ENCODE data around the gene C20orf144.

C20orf144 gene

GRCh38 chr20:33650111-33650752 is 11.9 kb upstream of the C20orf144 start:
- DNase-seq (ENCODE audit: low spot score): no peak

DNA sequence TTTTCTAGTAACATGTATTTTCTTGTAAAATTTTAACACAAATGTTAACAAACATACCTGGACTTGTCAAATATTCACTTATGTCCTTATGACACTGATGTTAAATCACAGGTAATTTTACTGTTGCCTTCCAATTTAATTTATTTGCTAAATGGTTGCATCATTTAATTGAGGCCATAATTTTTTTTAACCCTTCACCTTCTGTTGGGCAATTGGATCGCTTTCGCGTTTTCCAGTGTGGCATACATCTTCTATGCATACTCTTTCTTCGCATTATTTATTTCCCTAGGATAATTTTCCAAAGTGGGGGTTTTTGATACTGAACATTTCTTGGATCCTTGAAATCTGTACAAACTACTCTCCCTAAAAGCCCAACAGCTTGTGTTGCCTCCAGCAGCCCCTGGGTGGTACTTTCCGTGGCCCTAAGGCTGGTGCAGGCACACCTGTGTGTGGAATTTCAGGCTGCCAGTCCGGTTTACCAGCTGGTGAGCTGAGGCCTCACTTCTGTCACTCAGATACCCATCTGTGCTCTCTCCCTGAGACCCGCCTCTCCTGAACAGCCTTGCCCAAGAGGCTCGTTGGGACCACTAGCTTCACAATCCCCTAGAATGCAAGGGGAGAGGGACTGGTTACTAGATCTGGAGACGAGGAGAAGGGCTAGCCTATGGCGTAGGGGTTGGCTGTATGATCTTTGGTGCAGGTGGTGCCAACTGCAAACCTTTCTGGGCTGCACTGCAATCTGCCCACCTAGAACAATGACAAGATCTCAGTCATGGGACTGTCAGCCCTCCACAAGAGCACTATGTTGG is 11.2 kb upstream of the C20orf144 start:
- DNase-seq (ENCODE audit: low spot score): no peak

GRCh38 chr20:33651562-33652048 is 10.5 kb upstream of the C20orf144 start:
- DNase-seq (ENCODE audit: low spot score): no peak

- peak; percentile 88 for DNase-seq (ENCODE audit: low spot score)
These were observed 8.8 kb upstream of the C20orf144 start for GRCh38 chr20:33653218-33653899.

DNA sequence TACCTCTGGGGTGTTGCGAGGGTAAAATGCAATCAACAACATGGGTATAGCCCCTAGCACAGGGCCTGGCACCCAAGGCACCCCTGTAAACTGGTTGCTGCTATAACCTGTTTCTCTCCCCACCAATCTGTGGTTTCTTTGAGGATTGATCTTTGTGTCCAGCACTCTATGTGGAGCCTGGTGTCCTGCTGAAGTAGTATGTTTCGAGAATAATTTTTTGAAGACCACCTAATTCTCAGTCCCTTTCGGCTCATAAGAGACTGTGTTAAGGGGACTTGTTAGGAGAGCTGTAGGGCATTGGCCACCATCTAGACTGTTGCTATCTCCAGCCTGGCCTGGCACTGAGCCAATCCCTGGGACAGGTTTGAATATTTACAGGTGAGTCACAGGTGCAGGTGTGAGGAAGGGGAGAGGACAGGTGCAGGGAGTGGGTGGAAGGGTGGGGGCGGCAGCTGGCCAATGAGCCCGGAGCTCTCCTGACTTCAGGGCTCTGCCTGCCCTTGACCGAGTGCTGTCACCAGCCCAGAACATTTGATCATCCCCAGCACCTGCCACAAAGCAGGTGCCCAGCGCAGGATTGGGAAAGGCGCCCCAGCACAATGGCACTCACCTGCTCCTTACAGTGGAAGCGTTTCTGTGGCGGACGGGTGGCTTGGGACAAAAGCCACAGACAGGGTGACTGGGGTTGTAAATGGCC is 8.1 kb upstream of the C20orf144 start:
- DNase-seq (ENCODE audit: low spot score): peak; percentile 28

DNA sequence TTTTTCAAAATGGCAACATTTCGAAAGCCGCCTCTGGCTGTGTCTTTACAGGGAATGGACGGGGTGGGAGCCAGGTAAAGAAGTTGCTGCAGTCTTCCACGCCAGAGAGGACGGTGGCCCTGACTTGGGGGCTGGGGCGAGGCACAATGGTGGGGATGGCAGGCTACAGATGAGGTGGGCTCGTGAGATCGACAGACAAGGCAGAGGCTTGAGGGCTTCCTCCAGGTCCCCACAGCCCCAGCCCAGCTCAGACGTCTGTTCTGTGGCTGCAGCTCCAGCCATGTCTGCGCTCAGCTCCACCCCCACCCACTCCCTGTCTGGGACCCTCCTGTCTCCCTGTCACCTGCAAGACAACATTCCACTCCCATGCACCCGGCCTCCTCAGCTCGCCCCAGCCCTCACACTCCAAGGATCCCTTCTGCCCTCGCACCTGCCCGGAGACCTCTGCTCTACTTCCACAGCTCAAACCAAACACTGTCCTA is 7.4 kb upstream of the C20orf144 start:
- DNase-seq (ENCODE audit: low spot score): peak; percentile 23

GRCh38 chr20:33655164-33655563 is 7.0 kb upstream of the C20orf144 start:
- no peak for DNase-seq (ENCODE audit: low spot score)

DNA sequence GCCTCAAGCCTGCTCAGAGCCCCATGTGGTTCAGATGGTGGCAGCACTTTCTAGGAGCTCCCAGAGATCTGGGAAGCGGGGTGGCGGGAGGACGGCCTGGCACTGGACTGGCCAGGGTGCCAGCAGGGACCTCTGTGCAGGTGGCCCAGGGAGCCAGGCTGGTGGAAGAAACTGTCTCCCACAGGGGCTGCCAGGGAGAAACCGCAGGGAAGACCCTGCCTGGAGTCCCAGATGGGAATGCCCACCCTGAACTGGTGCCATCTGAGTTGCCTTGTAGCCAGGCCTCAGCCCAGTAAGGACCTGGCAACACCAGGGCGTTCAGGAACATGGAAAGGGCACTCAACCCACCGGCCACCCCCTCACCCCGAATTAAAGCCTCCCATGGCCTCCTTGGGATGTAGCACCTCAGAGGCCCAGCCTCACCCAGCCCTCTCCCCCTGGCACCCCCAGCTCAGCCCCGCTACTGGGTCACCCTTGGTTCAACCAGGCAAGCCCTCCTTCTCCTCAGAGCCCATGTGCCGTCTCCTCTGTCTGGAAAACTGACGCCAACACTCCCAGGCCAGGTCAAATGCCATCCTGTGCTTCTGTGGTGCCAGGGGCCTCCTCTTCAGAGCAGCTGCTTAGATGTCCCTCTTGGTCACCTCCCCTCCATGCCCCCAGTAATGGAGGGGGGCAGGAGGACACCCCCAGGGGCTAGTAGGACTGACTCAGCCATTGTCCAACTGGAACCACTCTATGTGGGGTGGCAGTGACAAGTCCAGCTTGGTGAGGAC is 5.9 kb upstream of the C20orf144 start:
- peak; percentile 20 for DNase-seq (ENCODE audit: low spot score)

GRCh38 chr20:33656783-33657703 is 5.1 kb upstream of the C20orf144 start:
- peak; percentile 24 for DNase-seq (ENCODE audit: low spot score)

DNA sequence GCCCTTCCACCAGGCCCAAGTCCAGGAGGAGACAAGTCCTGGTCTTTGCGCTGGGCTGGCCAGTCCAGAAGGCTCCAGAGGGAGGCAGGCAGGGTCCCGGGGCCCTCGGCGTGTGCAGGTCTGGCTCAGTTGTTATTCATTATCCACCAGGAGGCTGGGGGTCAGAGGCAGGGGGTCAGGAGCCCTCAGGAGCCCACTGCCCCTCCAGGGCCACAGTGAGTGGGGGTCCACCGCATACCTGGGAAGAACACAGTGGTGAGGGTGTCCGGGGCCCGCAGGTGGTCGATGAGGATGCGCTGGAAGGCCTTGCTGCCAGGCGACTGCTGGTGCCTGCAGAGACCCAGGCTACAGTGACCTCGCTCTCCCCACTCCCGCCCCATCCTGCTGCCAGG is 4.4 kb upstream of the C20orf144 start:
- DNase-seq (ENCODE audit: low spot score): peak; percentile 18

- peak; percentile 19 for DNase-seq (ENCODE audit: low spot score)
These were observed 3.6 kb upstream of the C20orf144 start for GRCh38 chr20:33658510-33658909.

- DNase-seq (ENCODE audit: low spot score): no peak
These were observed 3.2 kb upstream of the C20orf144 start for GRCh38 chr20:33658929-33659328.

- no peak for DNase-seq (ENCODE audit: low spot score)
These were observed 2.6 kb upstream of the C20orf144 start for GRCh38 chr20:33659341-33660034.

GRCh38 chr20:33660035-33660684 is 2.0 kb upstream of the C20orf144 start:
- DNase-seq (ENCODE audit: low spot score): no peak

DNA sequence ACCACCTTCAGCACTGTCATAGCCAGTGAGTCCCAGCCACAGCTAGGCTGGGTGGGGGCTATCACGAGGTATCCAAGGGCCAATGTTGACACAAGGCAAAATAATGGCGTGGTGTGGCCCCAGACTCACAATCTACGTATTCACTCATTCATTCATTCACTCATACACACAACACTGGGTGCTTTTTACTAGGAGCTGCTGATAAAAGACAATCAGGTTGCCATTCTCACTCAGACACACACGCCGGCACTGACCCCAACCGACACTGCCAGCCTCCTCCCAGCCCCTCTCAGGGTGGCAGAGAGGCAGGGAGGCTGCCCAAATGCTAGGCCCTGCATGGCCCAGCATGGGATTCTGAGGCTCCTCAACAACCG is 1.5 kb upstream of the C20orf144 start:
- DNase-seq (ENCODE audit: low spot score): no peak

GRCh38 chr20:33663161-33664084 is 1.3 kb downstream of the C20orf144 start:
- DNase-seq (ENCODE audit: low spot score): peak; percentile 96

- peak; percentile 47 for DNase-seq (ENCODE audit: low spot score)
These were observed 2.1 kb downstream of the C20orf144 start for GRCh38 chr20:33664085-33664761.

Data from D341Med (cell line).